GM19324 (cell line): ENCODE results near the gene SORL1.

Source experiments
- ATAC-seq: cut with Tn5 transposase; IDR thresholded peaks from one replicate; pipeline ENCODE4 v1.9.1; 2021; ENCODE audit warnings: mild to moderate bottlenecking, moderate library complexity; ENCODE audit not compliant: unreplicated experiment, low FRiP score

Gene SORL1

GRCh38 chr11:121671283-121672168 is 219.4 kb downstream of the SORL1 start:
- ATAC-seq = no peak

GRCh38 chr11:121672630-121673487 is 220.7 kb downstream of the SORL1 start:
- ATAC-seq = no peak

GRCh38 chr11:121681550-121682268 is 229.6 kb downstream of the SORL1 start:
- no peak for ATAC-seq
